Measurements from ENCODE around the gene RAB10.
"Not testable (repeated sequence)": the region's sequence is repeated elsewhere in the genome, so short reads cannot be mapped to it uniquely, and the experiment has no call there.

RAB10 gene

DNA sequence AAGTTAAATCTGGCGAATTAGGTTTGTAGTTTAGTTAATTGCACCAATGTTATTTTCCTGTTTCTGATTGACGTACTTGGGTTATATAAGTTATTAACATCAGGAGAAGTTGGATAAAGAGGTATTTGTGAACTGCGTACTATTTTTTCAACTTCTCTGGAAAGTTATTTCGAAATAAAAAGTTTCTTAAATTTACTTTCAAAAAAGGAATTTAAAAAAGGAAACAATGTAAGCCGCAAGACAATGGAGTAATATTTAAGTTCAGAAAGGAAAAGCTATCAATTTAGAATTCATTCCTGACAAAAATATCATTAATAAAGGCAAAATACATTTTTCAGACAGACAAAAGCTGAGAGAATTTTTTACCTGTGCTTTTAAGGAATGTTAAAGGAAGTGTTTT lies 47.7 kb downstream of the RAB10 start:
- TF ChIP-seq GATA1 (IDR thresholded peaks at IDR 0.05; ENCODE audit: low read depth, low read length) = no peak
- no peak for TF ChIP-seq POLR2A (IDR thresholded peaks at IDR 0.05; ENCODE audit: low read length)
- DNase-seq = peak in 1 of 2 experiments; percentile 9

GRCh38 chr2:26086155-26086637 lies 52.3 kb downstream of the RAB10 start:
- no peak for TF ChIP-seq GATA1 (IDR thresholded peaks at IDR 0.05; ENCODE audit: low read depth, low read length)
- no peak for TF ChIP-seq POLR2A (IDR thresholded peaks at IDR 0.05; ENCODE audit: low read length)
- no peak for DNase-seq

DNA sequence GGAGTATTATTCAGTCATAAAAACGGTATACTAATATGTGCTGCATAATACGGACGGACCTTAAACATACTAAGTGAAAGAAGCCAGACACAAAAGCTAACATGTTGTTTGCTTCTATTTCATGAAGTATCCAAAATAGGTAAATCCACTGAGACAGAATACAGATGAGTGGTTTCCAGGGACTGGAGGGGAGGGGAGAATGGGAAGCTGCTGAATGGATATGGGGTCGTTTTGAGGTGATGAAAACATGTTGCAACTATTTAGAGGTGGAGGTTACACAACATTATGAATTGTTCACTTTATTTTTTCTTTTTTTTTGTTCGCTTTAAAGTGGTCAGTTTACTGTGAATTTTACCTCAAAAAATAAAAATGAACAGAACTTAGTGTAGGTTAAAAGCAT lies 52.9 kb downstream of the RAB10 start:
- no peak for TF ChIP-seq POLR2A (IDR thresholded peaks at IDR 0.05; ENCODE audit: low read length)
- no peak for TF ChIP-seq GATA1 (IDR thresholded peaks at IDR 0.05; ENCODE audit: low read depth, low read length)
- peak in 1 of 2 experiments; percentile 14 for DNase-seq

- TF ChIP-seq POLR2A (IDR thresholded peaks at IDR 0.05; ENCODE audit: low read length) (no peak), GATA1 (IDR thresholded peaks at IDR 0.05; ENCODE audit: low read depth, low read length) (no peak)
- DNase-seq = peak; percentile 60 to 67
Observed at GRCh38 chr2:26088038-26088643, 54.3 kb downstream of the RAB10 start.

DNA sequence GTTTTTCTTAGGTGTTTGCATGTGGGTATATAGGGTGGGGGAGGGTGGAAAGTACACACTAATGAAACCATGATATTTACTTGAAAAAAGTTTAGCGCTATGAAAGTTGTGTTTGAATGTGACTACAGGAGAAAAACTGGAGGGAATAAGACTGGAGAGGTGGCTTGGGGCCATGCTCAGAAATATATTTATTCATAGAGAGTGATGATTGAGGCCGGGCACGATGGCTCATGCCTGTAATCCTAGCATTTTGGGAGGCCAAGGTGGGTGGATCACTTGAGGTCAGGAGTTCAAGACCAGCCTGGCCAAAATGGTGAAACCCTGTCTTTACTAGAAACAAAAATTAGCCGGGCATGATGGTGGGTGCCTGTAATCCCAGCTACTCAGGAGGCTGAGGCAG lies 55.0 kb downstream of the RAB10 start:
- DNase-seq = not testable (repeated sequence)

- TF ChIP-seq GATA1 (IDR thresholded peaks at IDR 0.05; ENCODE audit: low read depth, low read length) (no peak), POLR2A (IDR thresholded peaks at IDR 0.05; ENCODE audit: low read length) (no peak)
- no peak for DNase-seq
Observed at GRCh38 chr2:26089337-26089736, 55.5 kb downstream of the RAB10 start.

GRCh38 chr2:26095758-26096157 lies 61.9 kb downstream of the RAB10 start:
- TF ChIP-seq POLR2A (IDR thresholded peaks at IDR 0.05; ENCODE audit: low read length) = no peak
- TF ChIP-seq GATA1 (IDR thresholded peaks at IDR 0.05; ENCODE audit: low read depth, low read length) = no peak
- no peak for DNase-seq

DNA sequence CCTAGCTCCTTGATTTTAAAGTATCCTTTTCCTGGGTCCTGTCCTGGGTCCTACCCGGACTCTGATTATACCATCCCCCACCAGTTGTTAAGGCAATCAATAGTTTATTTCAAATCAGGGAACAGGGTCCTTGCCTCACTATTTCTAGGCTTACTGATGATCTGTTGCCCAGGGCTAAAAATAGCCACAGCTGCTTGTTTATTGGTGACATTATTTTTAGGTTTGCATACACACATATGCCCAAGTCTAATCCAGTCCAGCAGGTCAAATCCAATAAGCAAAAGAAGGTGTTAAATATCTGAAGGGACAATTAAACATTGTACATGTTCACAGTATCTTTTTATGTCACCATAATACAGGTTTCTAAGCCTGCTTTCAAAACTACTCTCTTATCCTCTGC lies 66.0 kb downstream of the RAB10 start:
- TF ChIP-seq GATA1 (IDR thresholded peaks at IDR 0.05; ENCODE audit: low read depth, low read length) (no peak), POLR2A (IDR thresholded peaks at IDR 0.05; ENCODE audit: low read length) (no peak)
- no peak for DNase-seq

- TF ChIP-seq POLR2A (IDR thresholded peaks at IDR 0.05; ENCODE audit: low read length) (no peak), GATA1 (IDR thresholded peaks at IDR 0.05; ENCODE audit: low read depth, low read length) (no peak)
- no peak for DNase-seq
Observed at GRCh38 chr2:26100384-26100783, 66.5 kb downstream of the RAB10 start.

- DNase-seq = no peak
- TF ChIP-seq POLR2A (IDR thresholded peaks at IDR 0.05; ENCODE audit: low read length) (no peak), GATA1 (IDR thresholded peaks at IDR 0.05; ENCODE audit: low read depth, low read length) (no peak)
Observed at GRCh38 chr2:26103752-26104151, 69.9 kb downstream of the RAB10 start.

DNA sequence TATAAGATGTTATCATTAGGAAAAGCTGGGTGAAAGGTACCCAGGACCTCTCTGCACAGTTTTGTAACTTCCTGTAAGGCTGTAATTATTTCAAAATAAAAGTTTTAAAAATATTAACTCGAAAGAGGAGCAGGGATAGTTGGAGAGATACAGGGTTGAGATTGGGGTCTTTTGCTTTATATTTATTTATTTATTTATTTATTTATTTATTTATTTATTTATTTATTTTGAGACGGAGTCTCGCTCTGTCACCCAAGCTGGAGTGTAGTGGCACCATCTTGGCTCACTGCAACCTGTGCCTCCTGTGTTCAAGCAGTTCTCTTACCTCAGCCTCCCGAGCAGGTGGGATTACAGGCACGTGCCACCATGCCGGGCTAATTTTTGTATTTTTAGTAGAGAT lies 74.8 kb downstream of the RAB10 start:
- DNase-seq = not testable (repeated sequence)

GRCh38 chr2:26112201-26112600 lies 78.3 kb downstream of the RAB10 start:
- TF ChIP-seq POLR2A (IDR thresholded peaks at IDR 0.05; ENCODE audit: low read length) = no peak
- no peak for TF ChIP-seq GATA1 (IDR thresholded peaks at IDR 0.05; ENCODE audit: low read depth, low read length)
- no peak for DNase-seq

DNA sequence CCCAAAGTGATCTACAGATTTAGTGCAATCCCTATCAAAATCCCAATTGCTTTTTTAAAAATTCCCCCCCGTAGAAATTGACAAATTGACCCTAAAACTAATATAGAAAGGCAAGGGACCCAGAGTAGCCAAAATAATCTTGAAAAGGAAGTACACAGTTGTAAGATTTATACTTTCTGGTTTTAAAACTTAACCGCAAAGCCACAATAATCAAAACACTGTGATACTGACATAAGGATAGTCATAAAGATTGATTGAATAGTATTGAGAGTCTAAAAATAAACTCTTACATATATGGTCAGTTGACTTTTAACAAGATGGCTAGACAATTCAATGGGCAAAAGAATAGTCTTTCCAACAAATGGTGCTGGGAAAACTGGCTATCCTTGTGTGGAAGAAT lies 80.3 kb downstream of the RAB10 start:
- no peak for DNase-seq

GRCh38 chr2:26118682-26119081 lies 84.8 kb downstream of the RAB10 start:
- no peak for DNase-seq
- TF ChIP-seq GATA1 (IDR thresholded peaks at IDR 0.05; ENCODE audit: low read depth, low read length) = no peak
- TF ChIP-seq POLR2A (IDR thresholded peaks at IDR 0.05; ENCODE audit: low read length) = no peak

More for the DNA sequence above, 80.3 kb downstream of the RAB10 start:
- TF ChIP-seq POLR2A (IDR thresholded peaks at IDR 0.05; ENCODE audit: low read length) (no peak), GATA1 (IDR thresholded peaks at IDR 0.05; ENCODE audit: low read depth, low read length) (no peak)

DNA sequence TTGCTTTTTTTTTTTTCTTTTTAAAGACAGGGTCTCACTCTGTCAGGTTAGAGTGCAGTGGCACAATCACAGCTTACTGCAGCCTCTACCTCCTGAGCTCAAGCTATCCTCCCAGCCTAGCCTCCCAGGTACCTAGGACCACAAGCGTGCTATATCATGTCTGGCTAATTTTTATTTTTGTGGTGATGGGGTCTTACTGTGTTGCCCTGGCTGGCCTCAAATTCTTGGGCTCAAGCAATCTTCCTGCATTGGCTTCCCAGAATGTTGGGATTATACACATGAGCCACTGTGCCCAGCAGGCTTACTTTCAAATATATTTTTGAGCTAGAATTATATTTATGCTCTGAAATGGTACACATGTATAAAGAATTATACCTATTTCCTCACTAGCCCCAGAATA lies 85.6 kb downstream of the RAB10 start:
- DNase-seq = no peak
- TF ChIP-seq GATA1 (IDR thresholded peaks at IDR 0.05; ENCODE audit: low read depth, low read length) (no peak), POLR2A (IDR thresholded peaks at IDR 0.05; ENCODE audit: low read length) (no peak)

DNA sequence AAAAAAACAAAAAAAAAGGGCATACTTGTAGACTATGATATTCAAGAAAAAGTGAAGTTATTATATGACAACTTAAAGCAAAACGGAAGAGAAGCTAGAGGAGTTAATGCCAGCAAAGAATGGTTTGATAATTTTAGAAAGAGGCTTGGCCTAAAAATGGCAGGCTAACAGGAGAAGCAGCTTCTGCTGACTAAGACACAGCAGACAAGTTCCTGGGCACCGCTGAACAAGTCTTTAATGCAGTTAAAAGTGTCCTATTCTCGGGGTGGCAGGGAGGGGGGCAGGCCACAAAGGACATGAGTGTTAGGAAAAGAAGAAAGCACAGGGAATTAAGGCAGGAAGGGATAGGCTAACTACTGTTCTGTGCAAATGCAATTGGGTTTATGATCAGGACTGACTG lies 88.7 kb downstream of the RAB10 start:
- TF ChIP-seq GATA1 (IDR thresholded peaks at IDR 0.05; ENCODE audit: low read depth, low read length) = no peak
- TF ChIP-seq POLR2A (IDR thresholded peaks at IDR 0.05; ENCODE audit: low read length) = no peak
- no peak for DNase-seq
